Muscle of leg (tissue), 16 donors: ENCODE data around the gene ELF4. TPM values are rescaled to one million over a fixed set of nuclear protein-coding genes. Genes with fewer than 3 reads are reported as not detected.

ENCODE experiments used
- DNase-seq: peaks from one replicate; pipeline ENCODE4 v3.0.0; 2013
- H3K27ac ChIP-seq: one replicate; pipeline ENCODE4 v1.5.1; 2013; ENCODE audit warnings: mild to moderate bottlenecking, low read length, control low read depth
- H3K27me3 ChIP-seq: one replicate; pipeline ENCODE4 v1.6.1; 2013; ENCODE audit warnings: low read length; ENCODE audit not compliant: control insufficient read depth, insufficient read depth
- H3K36me3 ChIP-seq: one replicate; pipeline ENCODE4 v1.6.1; 2013; ENCODE audit warnings: low read length; ENCODE audit not compliant: control insufficient read depth, insufficient read depth
- H3K4me1 ChIP-seq: one replicate; pipeline ENCODE4 v1.6.1; 2013; ENCODE audit warnings: low read length; ENCODE audit not compliant: control insufficient read depth, insufficient read depth
- H3K4me3 ChIP-seq: one replicate; pipeline ENCODE4 v1.5.1; 2013; ENCODE audit warnings: low read length, control low read depth
- H3K9me3 ChIP-seq: replicated peaks from 2 replicates; pipeline ENCODE4 v1.6.1; 2013; ENCODE audit warnings: low read depth, low read length; ENCODE audit not compliant: control insufficient read depth
- WGBS: methylation state at CpG from one replicate; pipeline ENCODE4 v1.1.5; 2013; ENCODE audit warnings: missing lambda C conversion rate; ENCODE audit not compliant: insufficient coverage; 5-methylcytosine and 5-hydroxymethylcytosine counted together
- long read RNA-seq, 11 donors: transcript quantifications; one replicate each; lab custom pipeline, GENCODE V29; 2026
- polyA plus RNA-seq, 8 donors: library from polyadenylated mRNA; unstranded; fragments of 120-200 nt; gene quantifications; one replicate each; pipeline versions ENCODE4 v1.2.1 to v1.2.3, GENCODE V29; 2013; ENCODE audit warnings: inconsistent platforms in 1 of 8, low replicate concordance in 1 of 8; ENCODE audit not compliant: insufficient read length in 8 of 8, insufficient read depth in 1 of 8
- total RNA-seq: library from RNA; stranded (reverse); fragments of 120-200 nt; gene quantifications from one replicate; pipeline ENCODE4 v1.2.4, GENCODE V29; 2013

ELF4 gene
- 7.6 TPM for total RNA-seq
- polyA plus RNA-seq: 10 to 100 TPM in 5 of 8 donors, 1 to 10 TPM in 3; 6.9 to 16.9 (median 11.1) TPM
- long read RNA-seq, donor 1, full-length matches to known transcripts: 1 of 1 reads
- long read RNA-seq, donor 1, partial matches to known transcripts: 0 of 1 reads
- long read RNA-seq, donor 1, other reads (novel, unspliced or antisense): 0 of 1 reads
- long read RNA-seq, donor 2: 0 reads
- long read RNA-seq, donor 3, full-length matches to known transcripts: 2 of 2 reads
- long read RNA-seq, donor 3, partial matches to known transcripts: 0 of 2 reads
- long read RNA-seq, donor 3, other reads (novel, unspliced or antisense): 0 of 2 reads
- long read RNA-seq, donor 4: 0 reads
- long read RNA-seq, donor 5, full-length matches to known transcripts: 2 of 2 reads
- long read RNA-seq, donor 5, partial matches to known transcripts: 0 of 2 reads
- long read RNA-seq, donor 5, other reads (novel, unspliced or antisense): 0 of 2 reads
- long read RNA-seq, donor 6, full-length matches to known transcripts: 1 of 1 reads
- long read RNA-seq, donor 6, partial matches to known transcripts: 0 of 1 reads
- long read RNA-seq, donor 6, other reads (novel, unspliced or antisense): 0 of 1 reads
- long read RNA-seq, donor 7: 0 reads
- long read RNA-seq, donor 8, full-length matches to known transcripts: 1 of 1 reads
- long read RNA-seq, donor 8, partial matches to known transcripts: 0 of 1 reads
- long read RNA-seq, donor 8, other reads (novel, unspliced or antisense): 0 of 1 reads
- long read RNA-seq, donor 9, full-length matches to known transcripts: 1 of 1 reads
- long read RNA-seq, donor 9, partial matches to known transcripts: 0 of 1 reads
- long read RNA-seq, donor 9, other reads (novel, unspliced or antisense): 0 of 1 reads
- long read RNA-seq, donor 10: 0 reads
- long read RNA-seq, donor 11, full-length matches to known transcripts: 4 of 4 reads
- long read RNA-seq, donor 11, partial matches to known transcripts: 0 of 4 reads
- long read RNA-seq, donor 11, other reads (novel, unspliced or antisense): 0 of 4 reads

DNA sequence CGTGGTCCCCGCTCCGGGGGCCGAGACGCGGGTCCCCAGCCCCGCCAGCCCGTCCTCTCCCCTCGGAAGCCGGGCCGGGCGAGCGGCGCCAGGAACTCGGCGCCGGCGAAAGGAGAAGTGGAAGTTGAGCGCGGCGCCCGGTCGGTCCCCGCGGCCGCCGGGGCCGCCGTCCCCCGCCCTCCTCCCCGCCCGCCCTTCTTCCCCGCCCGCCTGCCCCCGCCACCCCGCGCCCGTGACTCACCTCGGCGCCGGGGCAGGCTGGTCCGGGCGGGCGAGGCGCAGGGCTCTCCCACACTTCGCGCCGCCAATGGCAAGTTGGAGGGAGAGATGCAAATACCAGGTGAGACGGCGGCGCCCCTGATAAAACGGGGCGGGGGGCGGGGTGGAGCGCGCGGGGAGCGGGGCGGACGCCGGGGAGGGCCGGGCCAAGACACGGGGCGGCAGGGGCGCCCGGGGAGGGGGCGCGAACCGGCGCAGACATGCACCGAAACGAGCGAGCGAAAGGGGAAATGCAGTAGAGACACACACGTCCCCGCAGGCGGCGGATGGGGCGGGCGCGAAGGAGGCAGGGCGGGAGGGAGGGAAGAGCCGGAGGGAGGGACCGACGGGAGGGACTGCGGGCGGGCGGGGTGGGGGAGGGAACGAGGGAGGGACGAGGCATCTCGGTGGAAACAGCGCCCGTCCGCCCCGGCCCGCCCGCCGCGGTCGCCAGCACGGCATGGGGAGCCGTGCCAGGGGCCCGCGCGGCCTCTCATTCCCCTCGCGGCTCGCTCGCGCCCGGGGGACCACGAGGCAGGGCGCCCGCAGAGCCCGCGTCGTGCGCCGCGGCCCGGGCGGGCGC is at the start of gene ELF4:
Gene ELF4 (minus strand): TSS at position 119 of the 841 bp plus-strand sequence. CDS start 29,167 bp downstream, outside the sequence.
- DNase-seq: peak; percentile 76
- peak within 1 kb of the TSS; percentile 51 for H3K4me3 ChIP-seq
- H3K27ac ChIP-seq: peak within 1 kb of the TSS; percentile 52
- WGBS: 33% methylated on average over 81 of the region's 123 CpGs
- no peaks in the 10 kb centered on the region for H3K36me3 ChIP-seq
- H3K4me1 ChIP-seq: peaks cover 19% of the 10 kb centered on the region
- peaks cover 15% of the 10 kb centered on the region for H3K27me3 ChIP-seq
- H3K9me3 ChIP-seq: no peaks in the 10 kb centered on the region

DNA sequence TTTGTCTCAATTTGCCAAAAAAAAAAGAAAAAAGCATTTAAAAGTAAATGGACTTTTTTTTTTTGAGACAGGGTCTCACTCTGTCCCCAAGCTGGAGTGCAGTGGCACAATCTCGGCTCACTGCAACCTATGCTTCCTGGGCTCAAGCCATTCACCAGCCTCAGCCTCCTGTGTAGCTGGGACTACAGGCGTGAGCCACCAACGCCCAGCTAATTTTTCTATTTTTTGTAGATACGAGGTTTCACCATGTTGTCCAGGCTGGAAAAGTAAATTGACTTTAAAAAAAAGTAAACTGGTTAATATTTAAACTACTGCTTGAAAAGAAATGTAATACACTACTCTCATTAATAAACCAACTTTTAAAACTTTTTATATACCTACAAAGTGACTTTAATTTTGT is 49.5 kb upstream of the ELF4 start:
- H3K36me3 ChIP-seq: no peaks in the 10 kb centered on the region
- no peak overlapping the region for H3K27ac ChIP-seq
- 80% methylated on average over 1 of the region's 4 CpGs for WGBS
- no peak overlapping the region for H3K4me3 ChIP-seq
- H3K4me1 ChIP-seq: no peaks in the 10 kb centered on the region
- no peaks in the 10 kb centered on the region for H3K9me3 ChIP-seq
- no peak for DNase-seq
- no peaks in the 10 kb centered on the region for H3K27me3 ChIP-seq

DNA sequence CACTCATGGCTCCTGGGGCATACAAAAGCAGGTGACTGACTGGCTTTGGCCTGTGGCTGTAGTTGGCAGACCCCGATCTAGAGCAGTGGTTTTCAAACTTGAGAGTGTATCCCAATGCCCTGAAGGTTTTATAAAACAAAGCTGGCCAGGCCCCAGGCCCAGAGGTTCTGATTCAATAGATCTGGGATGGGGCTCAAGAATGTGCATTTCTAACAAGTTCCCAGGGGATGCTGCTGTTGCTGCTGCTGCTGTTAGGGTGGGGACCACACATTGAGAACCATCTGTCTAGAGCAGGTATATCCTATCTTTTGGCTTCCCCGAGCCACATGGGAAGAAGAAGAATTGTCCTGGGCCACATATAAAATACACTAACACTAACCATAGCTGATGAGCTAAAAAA is 48.0 kb upstream of the ELF4 start:
- WGBS: 86% methylated on average over 1 of the region's 2 CpGs
- no peaks in the 10 kb centered on the region for H3K9me3 ChIP-seq
- H3K27me3 ChIP-seq: no peaks in the 10 kb centered on the region
- DNase-seq: no peak
- no peak overlapping the region for H3K4me3 ChIP-seq
- H3K27ac ChIP-seq: no peak overlapping the region
- no peaks in the 10 kb centered on the region for H3K4me1 ChIP-seq
- no peaks in the 10 kb centered on the region for H3K36me3 ChIP-seq

DNA sequence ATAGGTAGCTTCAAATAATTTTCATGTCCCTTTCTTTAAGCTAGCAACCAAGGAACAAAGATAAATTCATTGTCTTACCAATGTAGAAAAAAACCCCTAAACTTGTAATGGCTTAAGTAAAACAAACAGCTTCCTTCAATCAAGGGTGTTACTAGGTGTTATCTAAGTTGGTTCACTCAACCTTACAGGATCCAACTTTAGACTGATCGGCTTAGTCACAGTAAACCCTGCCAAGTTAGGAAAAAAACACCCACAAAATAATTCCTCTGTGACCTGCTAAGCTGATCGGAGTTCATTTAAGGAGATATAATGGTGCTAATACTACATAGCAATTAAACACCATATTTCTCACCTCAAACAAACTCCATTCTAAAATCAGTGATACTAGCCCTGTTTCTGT is 45.3 kb upstream of the ELF4 start:
- no CpG with 5 or more reads among the region's 2 CpGs for WGBS
- H3K27ac ChIP-seq: no peak overlapping the region
- no peak for DNase-seq

DNA sequence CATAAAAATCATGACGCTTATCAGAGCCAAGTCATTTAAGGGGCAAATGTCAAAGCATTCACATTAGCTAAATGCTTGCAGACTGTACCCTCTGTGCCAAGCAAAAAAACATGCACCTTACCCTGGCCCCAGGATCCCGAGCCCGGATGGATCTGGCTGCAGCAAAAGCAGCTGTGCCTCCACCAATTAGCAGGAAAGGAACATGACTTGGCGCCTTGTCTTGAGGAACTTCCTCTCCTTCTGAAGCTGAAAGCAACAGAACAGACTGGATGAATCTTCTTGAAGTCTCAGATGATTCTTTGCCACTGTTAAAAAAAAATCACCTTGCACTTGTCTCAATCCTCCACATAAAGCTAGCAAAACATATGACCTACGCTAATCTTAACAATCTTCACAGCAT is 37.3 kb upstream of the ELF4 start:
- H3K27me3 ChIP-seq: peaks cover 4% of the 10 kb centered on the region
- WGBS: 79% methylated on average over 4 of the region's 5 CpGs
- peaks cover 29% of the 10 kb centered on the region for H3K36me3 ChIP-seq

More for the DNA sequence above, 45.3 kb upstream of the ELF4 start:
- Histone ChIP-seq H3K36me3 (no peaks in the 10 kb centered on the region), H3K27me3 (no peaks in the 10 kb centered on the region), H3K4me1 (no peaks in the 10 kb centered on the region), H3K4me3 (no peak overlapping the region), H3K9me3 (no peaks in the 10 kb centered on the region)

DNA sequence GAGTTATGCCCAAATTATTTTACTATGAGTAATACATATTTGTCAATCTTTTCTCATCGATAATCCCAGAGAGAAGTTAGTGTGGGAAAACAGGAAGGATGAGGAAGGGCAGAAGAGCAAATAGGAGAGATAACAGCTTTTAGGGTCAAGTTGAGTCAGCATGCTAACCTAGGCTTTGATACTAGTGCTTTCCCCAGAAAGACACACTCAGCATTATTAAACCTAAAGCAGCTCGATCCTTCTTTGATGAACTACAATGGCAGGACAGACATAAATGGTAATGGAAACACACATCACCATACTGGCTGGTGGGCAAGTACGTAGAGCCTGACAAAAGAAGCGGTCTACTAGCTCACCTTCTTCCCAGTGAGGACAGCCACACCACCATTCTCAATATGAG is 34.8 kb upstream of the ELF4 start:
- Histone ChIP-seq H3K9me3 (no peaks in the 10 kb centered on the region), H3K36me3 (peaks cover 31% of the 10 kb centered on the region), H3K27ac (no peak overlapping the region), H3K4me1 (no peaks in the 10 kb centered on the region), H3K27me3 (peaks cover 4% of the 10 kb centered on the region), H3K4me3 (no peak overlapping the region)
- 67% methylated on average over 1 of the region's 4 CpGs for WGBS
- no peak for DNase-seq

More for the DNA sequence above, 37.3 kb upstream of the ELF4 start:
- Histone ChIP-seq H3K4me3 (no peak overlapping the region), H3K4me1 (no peaks in the 10 kb centered on the region), H3K9me3 (no peaks in the 10 kb centered on the region), H3K27ac (no peak overlapping the region)
- no peak for DNase-seq

DNA sequence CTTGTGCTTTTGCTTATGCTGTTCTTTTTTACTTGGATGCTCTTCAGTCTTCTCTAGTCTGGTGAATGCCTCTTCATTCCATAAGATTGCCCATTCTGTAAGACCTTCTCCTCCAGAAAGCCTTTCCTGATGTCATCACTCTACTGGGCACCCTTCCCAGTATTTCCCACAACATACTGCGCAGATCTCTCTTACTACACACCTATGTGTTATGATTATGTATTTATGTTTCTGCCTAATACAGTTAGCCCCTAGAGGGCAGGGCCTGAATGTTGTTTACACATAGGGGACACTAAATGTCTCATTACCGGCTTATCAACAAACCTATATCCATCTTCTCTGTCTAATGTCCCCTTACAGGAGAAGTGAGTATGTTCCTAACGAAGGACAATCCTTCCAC is 34.2 kb upstream of the ELF4 start:
- peaks cover 4% of the 10 kb centered on the region for H3K27me3 ChIP-seq
- WGBS: 75% methylated on average over 2 of the region's 3 CpGs
- peaks cover 37% of the 10 kb centered on the region for H3K36me3 ChIP-seq
- DNase-seq: no peak
- no peak overlapping the region for H3K4me3 ChIP-seq
- no peaks in the 10 kb centered on the region for H3K9me3 ChIP-seq
- H3K27ac ChIP-seq: no peak overlapping the region
- no peaks in the 10 kb centered on the region for H3K4me1 ChIP-seq

DNA sequence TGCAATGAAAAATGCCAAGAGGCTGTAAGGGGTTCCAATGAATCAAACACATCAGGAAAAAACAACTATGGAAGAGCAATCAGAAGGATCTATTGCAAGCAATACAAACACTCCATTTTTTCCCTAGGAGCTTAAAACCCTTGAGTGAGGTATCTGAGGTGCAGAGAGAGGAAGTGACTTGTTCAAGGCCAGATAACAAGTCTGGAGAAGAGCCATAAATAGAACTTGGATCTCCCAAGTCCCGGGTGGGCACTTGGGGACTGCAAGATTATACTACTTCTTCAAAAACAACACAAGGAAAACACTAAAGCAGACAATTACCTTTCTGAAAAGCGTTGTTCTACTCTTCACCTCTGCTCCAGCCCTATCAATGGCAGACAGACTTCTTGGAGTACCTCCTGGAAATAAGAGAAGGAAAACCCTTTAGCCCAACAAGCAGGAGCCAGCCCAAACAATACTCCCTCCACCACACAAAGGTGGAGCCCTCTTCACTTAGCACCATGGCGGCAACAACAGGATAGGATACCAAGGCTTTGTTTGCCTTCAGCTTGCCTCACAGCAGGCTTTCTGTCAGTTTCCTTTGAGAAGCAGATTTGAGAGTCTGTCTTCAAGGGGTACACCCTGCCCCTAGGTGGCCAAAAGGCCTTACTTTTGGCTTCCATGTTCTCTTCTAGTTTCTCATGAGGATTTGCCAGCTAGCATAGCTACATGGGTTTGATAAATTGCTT is 29.3 kb upstream of the ELF4 start:
- Histone ChIP-seq H3K4me1 (no peaks in the 10 kb centered on the region), H3K27ac (no peak overlapping the region), H3K4me3 (no peak overlapping the region), H3K27me3 (peaks cover 2% of the 10 kb centered on the region), H3K36me3 (peaks cover 39% of the 10 kb centered on the region), H3K9me3 (no peaks in the 10 kb centered on the region)
- DNase-seq: no peak
- 60% methylated on average over 2 of the region's 3 CpGs for WGBS

DNA sequence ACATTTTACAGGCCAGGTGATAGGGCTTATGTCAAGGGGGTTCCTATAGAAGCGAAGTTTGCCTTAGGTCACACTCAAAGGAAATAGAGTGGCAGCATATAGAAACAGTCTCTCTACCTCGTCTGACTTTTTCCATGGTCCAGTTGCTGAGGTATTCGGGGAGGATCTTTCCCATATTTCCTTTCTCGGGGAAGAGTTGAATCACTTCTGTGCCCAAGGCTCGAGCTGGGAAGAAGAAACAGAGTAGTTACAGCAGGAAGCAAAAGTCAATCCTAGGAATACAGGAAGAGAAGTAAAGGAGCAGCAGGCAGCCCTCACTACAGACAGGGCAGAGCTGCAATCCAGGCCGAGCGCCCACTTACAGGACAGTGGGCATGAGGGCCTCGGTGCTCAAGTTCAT is 26.7 kb upstream of the ELF4 start:
- no peak for DNase-seq
- peaks cover 2% of the 10 kb centered on the region for H3K27me3 ChIP-seq
- 81% methylated on average over 8 of the region's 8 CpGs for WGBS
- no peak overlapping the region for H3K27ac ChIP-seq
- H3K9me3 ChIP-seq: no peaks in the 10 kb centered on the region
- H3K36me3 ChIP-seq: peaks cover 37% of the 10 kb centered on the region
- no peaks in the 10 kb centered on the region for H3K4me1 ChIP-seq
- no peak overlapping the region for H3K4me3 ChIP-seq
